Ectodermal cell (in vitro differentiated cells): Measurements from ENCODE around the gene SEC24D.

Experiments used
- H3K27ac ChIP-seq: 2 replicates; pipeline ENCODE4 v1.7.0; 2013; ENCODE audit warnings: mild to moderate bottlenecking, low read depth, low read length; ENCODE audit not compliant: insufficient read depth, poor library complexity, severe bottlenecking
- H3K27me3 ChIP-seq: 2 replicates; pipeline ENCODE4 v1.7.0; 2013; ENCODE audit warnings: mild to moderate bottlenecking, low read length; ENCODE audit not compliant: insufficient read depth, control insufficient read depth, poor library complexity, severe bottlenecking
- H3K36me3 ChIP-seq: one replicate; pipeline ENCODE4 v1.7.0; 2013; ENCODE audit warnings: low read length; ENCODE audit not compliant: control insufficient read depth, insufficient read depth
- H3K4me1 ChIP-seq: one replicate; pipeline ENCODE4 v1.7.0; 2013; ENCODE audit warnings: low read length; ENCODE audit not compliant: control insufficient read depth, insufficient read depth
- H3K4me3 ChIP-seq: 2 replicates; pipeline ENCODE4 v1.7.0; 2013; ENCODE audit warnings: low read depth, low read length, control low read depth; ENCODE audit not compliant: insufficient read depth
- H3K9me3 ChIP-seq: 2 replicates; pipeline ENCODE4 v1.7.0; 2013; ENCODE audit warnings: mild to moderate bottlenecking, low read length, moderate library complexity; ENCODE audit not compliant: control insufficient read depth
- WGBS, 2 experiments: methylation state at CpG; one replicate each; pipeline ENCODE4 v1.1.7; 2013; ENCODE audit warnings: missing lambda C conversion rate in 2 of 2; 5-methylcytosine and 5-hydroxymethylcytosine counted together

Gene SEC24D

DNA sequence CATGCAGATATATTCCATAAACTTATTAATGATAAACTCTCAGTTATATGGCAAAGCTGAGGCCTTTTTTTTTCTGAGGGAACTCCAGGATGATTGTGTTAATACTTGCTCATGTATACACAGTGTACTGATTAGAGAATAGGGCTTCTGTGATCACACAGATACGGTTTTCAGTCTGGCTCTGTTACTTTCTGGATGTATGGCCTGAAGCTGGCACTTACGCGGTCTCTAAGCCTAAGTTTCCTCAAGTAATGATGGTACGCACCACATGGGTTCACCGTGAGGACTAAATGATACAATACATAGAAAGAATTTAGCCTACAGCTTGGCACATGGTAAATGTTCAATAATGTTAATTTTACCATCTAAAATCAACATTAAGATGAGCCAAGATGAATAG, 73.8 kb downstream of the SEC24D start:
- no peak overlapping the region for H3K27ac ChIP-seq
- H3K4me3 ChIP-seq = no peak overlapping the region
- WGBS, 2 experiments = 97 to 98% methylated on average over 4 to 5 of the region's 5 CpGs
- no peaks in the 10 kb centered on the region for H3K36me3 ChIP-seq
- no peaks in the 10 kb centered on the region for H3K9me3 ChIP-seq
- no peaks in the 10 kb centered on the region for H3K27me3 ChIP-seq
- no peaks in the 10 kb centered on the region for H3K4me1 ChIP-seq

DNA sequence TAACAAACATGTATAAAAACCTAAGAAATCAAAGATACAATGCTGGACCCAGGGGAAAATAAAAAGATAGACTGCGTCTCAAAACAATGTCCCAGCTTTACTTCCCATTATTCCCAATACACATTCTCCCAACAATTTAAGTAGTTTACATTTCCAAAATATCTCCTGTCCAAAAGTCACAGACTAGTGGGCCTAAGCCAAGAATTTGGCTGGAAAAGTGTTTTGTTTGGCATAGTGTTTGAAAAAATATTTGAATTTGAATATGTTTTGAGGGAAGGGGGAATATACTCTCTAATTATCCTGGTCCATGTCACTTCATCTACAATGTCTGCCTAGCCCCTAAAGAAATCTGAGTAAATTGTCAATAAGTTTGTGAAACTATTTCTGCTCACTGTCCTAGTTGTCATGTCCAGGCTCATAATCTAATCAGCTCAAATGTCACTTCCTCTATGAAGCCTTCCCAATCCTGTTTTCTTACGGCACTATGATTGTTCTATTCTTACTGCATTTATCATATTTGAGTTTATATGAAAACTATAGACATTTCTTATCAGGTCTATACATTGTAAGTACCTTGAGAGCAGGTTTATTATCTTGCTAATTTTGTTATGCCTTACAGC, 74.4 kb downstream of the SEC24D start:
- 92 to 95% methylated on average over 1 to 2 of the region's 2 CpGs for WGBS, 2 experiments

GRCh38 chr4:118760493-118760892, 75.4 kb downstream of the SEC24D start:
- Histone ChIP-seq H3K27ac (no peak overlapping the region), H3K4me3 (no peak overlapping the region), H3K27me3 (no peaks in the 10 kb centered on the region), H3K9me3 (no peaks in the 10 kb centered on the region), H3K36me3 (no peaks in the 10 kb centered on the region), H3K4me1 (no peaks in the 10 kb centered on the region)
- WGBS, 2 experiments = 92 to 98% methylated on average over 4 to 5 of the region's 5 CpGs

More for the DNA sequence above, 74.4 kb downstream of the SEC24D start:
- no peaks in the 10 kb centered on the region for H3K36me3 ChIP-seq
- H3K4me1 ChIP-seq = no peaks in the 10 kb centered on the region
- H3K9me3 ChIP-seq = no peaks in the 10 kb centered on the region
- H3K4me3 ChIP-seq = no peak overlapping the region
- no peaks in the 10 kb centered on the region for H3K27me3 ChIP-seq
- no peak overlapping the region for H3K27ac ChIP-seq

GRCh38 chr4:118760092-118760491, 75.8 kb downstream of the SEC24D start:
- no peaks in the 10 kb centered on the region for H3K27me3 ChIP-seq
- WGBS, 2 experiments = 86 to 93% methylated on average over 3 of the region's 3 CpGs
- no peaks in the 10 kb centered on the region for H3K4me1 ChIP-seq
- H3K9me3 ChIP-seq = no peaks in the 10 kb centered on the region
- H3K4me3 ChIP-seq = no peak overlapping the region
- no peaks in the 10 kb centered on the region for H3K36me3 ChIP-seq
- no peak overlapping the region for H3K27ac ChIP-seq

GRCh38 chr4:118759481-118759880, 76.4 kb downstream of the SEC24D start:
- Histone ChIP-seq H3K27me3 (no peaks in the 10 kb centered on the region), H3K9me3 (no peaks in the 10 kb centered on the region), H3K27ac (no peak overlapping the region), H3K4me1 (no peaks in the 10 kb centered on the region), H3K4me3 (no peak overlapping the region), H3K36me3 (no peaks in the 10 kb centered on the region)
- 91 to 92% methylated on average over 2 of the region's 2 CpGs for WGBS, 2 experiments

- Histone ChIP-seq H3K27me3 (no peaks in the 10 kb centered on the region), H3K4me3 (no peak overlapping the region), H3K4me1 (no peaks in the 10 kb centered on the region), H3K27ac (no peak overlapping the region), H3K36me3 (no peaks in the 10 kb centered on the region), H3K9me3 (no peaks in the 10 kb centered on the region)
- 96 to 100% methylated on average over 4 to 5 of the region's 5 CpGs for WGBS, 2 experiments
These were observed 77.6 kb downstream of the SEC24D start for GRCh38 chr4:118758293-118758692.

DNA sequence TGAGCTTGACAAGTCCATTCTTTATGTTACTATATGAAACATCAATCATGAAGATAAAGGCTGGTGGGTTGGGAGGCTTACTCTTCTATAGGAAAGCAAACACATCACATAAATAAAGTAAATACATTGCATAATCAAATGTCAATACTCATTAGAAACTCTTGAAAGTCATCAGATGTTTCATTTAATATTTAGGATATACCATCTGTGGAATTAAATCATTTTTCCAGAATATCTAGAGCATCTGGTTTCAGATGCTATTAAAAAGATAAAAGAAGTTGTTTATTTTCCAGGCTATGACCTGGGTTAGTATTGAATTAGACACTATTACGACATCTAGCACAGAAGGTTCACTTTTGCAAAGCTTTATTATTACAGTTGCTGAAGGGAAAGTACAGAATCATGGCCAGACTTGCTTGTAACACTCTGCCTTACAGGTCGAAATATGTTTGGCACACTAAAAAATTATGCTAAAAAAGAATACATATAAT, 78.1 kb downstream of the SEC24D start:
- H3K27ac ChIP-seq = no peak overlapping the region
- H3K27me3 ChIP-seq = no peaks in the 10 kb centered on the region
- no peaks in the 10 kb centered on the region for H3K36me3 ChIP-seq
- H3K4me1 ChIP-seq = no peaks in the 10 kb centered on the region
- H3K4me3 ChIP-seq = no peak overlapping the region
- WGBS, 2 experiments = 98 to 100% methylated on average over 1 to 2 of the region's 2 CpGs
- no peaks in the 10 kb centered on the region for H3K9me3 ChIP-seq

DNA sequence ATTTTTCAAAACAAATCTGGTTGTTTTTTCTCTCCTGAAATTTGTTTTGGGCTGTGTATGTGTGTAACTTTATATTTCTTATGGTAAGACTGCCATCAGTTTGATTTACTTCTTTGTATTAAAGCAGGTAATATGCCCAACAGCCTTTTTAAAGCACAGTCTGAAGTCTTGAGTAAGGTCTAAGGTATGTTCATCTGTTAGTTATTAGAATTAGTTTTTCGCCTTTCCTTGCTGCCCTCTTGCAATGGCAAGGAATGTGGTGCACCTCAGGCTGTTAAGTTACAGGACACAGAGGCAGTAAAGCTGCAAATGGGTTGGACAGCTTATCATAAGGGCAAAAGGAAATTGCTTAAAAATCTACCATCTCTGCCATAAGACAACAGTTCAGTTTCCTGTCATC, 79.0 kb downstream of the SEC24D start:
- no peaks in the 10 kb centered on the region for H3K9me3 ChIP-seq
- no peak overlapping the region for H3K4me3 ChIP-seq
- 91 to 100% methylated on average over 1 of the region's 1 CpG for WGBS, 2 experiments
- H3K27ac ChIP-seq = no peak overlapping the region
- no peaks in the 10 kb centered on the region for H3K27me3 ChIP-seq
- H3K4me1 ChIP-seq = no peaks in the 10 kb centered on the region
- no peaks in the 10 kb centered on the region for H3K36me3 ChIP-seq

GRCh38 chr4:118756429-118756828, 79.5 kb downstream of the SEC24D start:
- Histone ChIP-seq H3K4me1 (no peaks in the 10 kb centered on the region), H3K27me3 (no peaks in the 10 kb centered on the region), H3K27ac (no peak overlapping the region), H3K4me3 (no peak overlapping the region), H3K9me3 (no peaks in the 10 kb centered on the region), H3K36me3 (no peaks in the 10 kb centered on the region)
- 89 to 90% methylated on average over 3 of the region's 3 CpGs for WGBS, 2 experiments

DNA sequence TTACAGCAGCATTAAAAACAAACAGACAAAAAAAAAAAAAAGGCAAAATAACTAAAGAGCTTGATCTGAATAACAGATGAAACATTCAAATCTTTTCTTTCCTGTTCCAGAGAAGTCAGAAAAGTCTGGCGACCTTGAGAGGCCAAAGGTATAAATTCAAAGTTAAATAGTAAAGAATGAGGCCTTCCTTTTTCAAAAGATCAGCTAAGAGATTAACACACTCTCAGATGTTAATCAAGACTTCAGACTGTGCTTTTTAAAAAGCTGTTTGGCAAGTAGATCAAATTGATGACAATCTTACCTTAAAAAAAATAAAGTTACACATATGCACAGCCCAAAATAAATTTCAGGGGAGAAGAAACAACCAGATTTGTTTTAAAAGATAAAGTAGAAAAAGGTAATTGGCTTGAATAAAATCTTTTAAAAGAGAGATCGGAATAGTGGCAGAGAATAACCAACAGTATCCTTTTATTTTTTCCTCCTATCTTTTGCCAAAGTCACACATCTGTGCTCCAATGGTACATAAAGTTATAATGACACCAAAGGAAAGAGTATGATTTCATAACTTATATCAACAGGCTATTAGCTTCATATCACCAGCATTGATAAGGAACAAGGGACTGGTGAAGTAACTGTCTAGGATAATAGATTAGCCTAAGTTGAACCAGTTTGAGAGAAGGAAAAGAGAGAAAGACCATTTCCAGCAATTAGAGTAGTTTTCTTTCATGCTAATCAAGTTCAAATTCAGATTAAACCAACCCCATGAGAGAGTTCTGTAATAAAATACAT, 80.3 kb downstream of the SEC24D start:
- Histone ChIP-seq H3K4me3 (no peak overlapping the region), H3K9me3 (no peaks in the 10 kb centered on the region), H3K27me3 (no peaks in the 10 kb centered on the region), H3K36me3 (no peaks in the 10 kb centered on the region), H3K27ac (no peak overlapping the region), H3K4me1 (no peaks in the 10 kb centered on the region)
- 83% methylated on average over 2 of the region's 2 CpGs; no CpG with 5 or more reads in 1 of the 2 experiments for WGBS, 2 experiments
